CD4-positive, alpha-beta T cell (primary cell): ENCODE data around the gene OR13C5. TPM values are rescaled to one million over a fixed set of nuclear protein-coding genes. Genes with fewer than 3 reads are reported as not detected.

ENCODE experiments used
- ATAC-seq: fragments of 200-7000 bp; cut with Tn5 transposase; one replicate; pipeline ENCODE4 v1.10.0; 2022; ENCODE audit warnings: mild to moderate bottlenecking; ENCODE audit not compliant: poor library complexity
- CTCF ChIA-PET: fragments of 350-600 bp; sonication (Branson Sonifier 250); formaldehyde crosslinking; loops from one replicate; lab custom pipeline; 2021; ENCODE audit warnings: antibody characterized with exemption, inconsistent platforms; lab: Charles Lee
- POLR2A ChIA-PET: fragments of 350-600 bp; sonication (Branson Sonifier 250); formaldehyde crosslinking; loops from one replicate; lab custom pipeline; 2021; ENCODE audit warnings: antibody characterized with exemption, inconsistent platforms; lab: Charles Lee
- DNase-seq, 14 experiments: peaks; one replicate each; pipeline ENCODE4 v3.0.0-alpha.2; 2013 to 2020; ENCODE audit warnings: mixed read lengths in 2 of 14
- H3K27ac ChIP-seq, 2 donors: one replicate each; pipeline versions ENCODE4 v1.5.1 to v1.7.0; 2013; ENCODE audit warnings: low read length in 2 of 2, low read depth in 1 of 2, mild to moderate bottlenecking in 1 of 2
- H3K27me3 ChIP-seq, 2 experiments: 1 replicate in 1 of 2; 2 replicates in 1 of 2; pipeline versions ENCODE4 v1.6.1 to v1.7.0; 2013; ENCODE audit warnings: low read length in 2 of 2, control low read depth in 1 of 2, mild to moderate bottlenecking in 1 of 2, moderate library complexity in 1 of 2; ENCODE audit not compliant: insufficient read depth in 2 of 2, control insufficient read depth in 1 of 2
- H3K36me3 ChIP-seq: one replicate; pipeline ENCODE4 v1.6.1; 2013; ENCODE audit warnings: low read length, control low read depth; ENCODE audit not compliant: insufficient read depth
- H3K4me1 ChIP-seq: one replicate; pipeline ENCODE4 v1.6.1; 2013; ENCODE audit warnings: low read length, control low read depth; ENCODE audit not compliant: insufficient read depth
- H3K4me3 ChIP-seq: one replicate; pipeline ENCODE4 v1.5.1; 2013; ENCODE audit warnings: mild to moderate bottlenecking, low read length, moderate library complexity
- H3K9me3 ChIP-seq, 2 experiments: 1 replicate in 1 of 2; 2 replicates in 1 of 2; pipeline versions ENCODE4 v1.6.1 to v1.7.0; 2013; ENCODE audit warnings: low read length in 2 of 2, mild to moderate bottlenecking in 2 of 2, control low read depth in 1 of 2, moderate library complexity in 1 of 2; ENCODE audit not compliant: control insufficient read depth in 1 of 2, insufficient read depth in 1 of 2
- H3K27ac Mint-ChIP-seq: one replicate; pipeline ENCODE4 v1.8.0; 2020; ENCODE audit warnings: mixed read lengths
- H3K27me3 Mint-ChIP-seq: one replicate; pipeline ENCODE4 v1.8.0; 2021; ENCODE audit warnings: mixed read lengths
- H3K36me3 Mint-ChIP-seq: one replicate; pipeline ENCODE4 v1.8.0; 2021; ENCODE audit warnings: low read depth, mixed read lengths
- H3K4me1 Mint-ChIP-seq: one replicate; pipeline ENCODE4 v1.8.0; 2021; ENCODE audit warnings: low read depth, mixed read lengths
- H3K4me3 Mint-ChIP-seq: one replicate; pipeline ENCODE4 v1.8.0; 2020; ENCODE audit warnings: mild to moderate bottlenecking, mixed read lengths
- H3K9me3 Mint-ChIP-seq: one replicate; pipeline ENCODE4 v1.8.0; 2020; ENCODE audit warnings: mixed read lengths
- CTCF ChIP-seq: fragments of 200-600 bp; IDR thresholded peaks from one replicate; pipeline ENCODE4 v1.8.0; 2022; ENCODE audit warnings: antibody characterized with exemption, mild to moderate bottlenecking
- intact Hi-C, 2 experiments: fragments of 100-400 bp; cut with DNase I in 1 of 2; cut with micrococcal nuclease in 1 of 2; formaldehyde crosslinking; loops; one replicate each; pipeline versions ENCODE4 v1.15.1 to v1.9.0; 2023 to 2025; cut with DNase I, micrococcal nuclease
- total RNA-seq, 174 experiments: library from RNA in 2 of 174; stranded (reverse) in 2 of 174; gene quantifications; one replicate each; pipeline ENCODE4 v1.2.3 and lab custom pipeline; 2021 to 2026

OR13C5 gene
- total RNA-seq, 2 experiments from 2014 or later: not detected

- CTCF ChIA-PET: no interaction called here
- TF ChIP-seq CTCF: no peak
Measured at GRCh38 chr9:104568868-104569267, 30.3 kb downstream of the OR13C5 start, which contains the start of gene OR13C8. OR13C8 (plus strand) TSS chr9:104569168; CDS start chr9:104569168, 0 bp downstream.

GRCh38 chr9:104564358-104564757 is 34.9 kb downstream of the OR13C5 start:
- Histone ChIP-seq H3K4me3 (no peak overlapping the region), H3K4me1 (no peaks in the 10 kb centered on the region), H3K9me3 (peaks cover 0 to 5% of the 10 kb centered on the region in 2 experiments), H3K36me3 (no peaks in the 10 kb centered on the region), H3K27me3 (no peaks in the 10 kb centered on the region), H3K27ac (no peak overlapping the region)
- ChIA-PET CTCF (no interaction called here), POLR2A (no interaction called here)
- intact Hi-C loops: no loop called here
- Mint-ChIP-seq H3K4me3 (no peak overlapping the region), H3K9me3 (peaks cover 2% of the 10 kb centered on the region), H3K27ac (no peak overlapping the region), H3K4me1 (no peaks in the 10 kb centered on the region), H3K36me3 (no peaks in the 10 kb centered on the region), H3K27me3 (no peaks in the 10 kb centered on the region)
- no peak for DNase-seq
- ATAC-seq: no peak
- TF ChIP-seq CTCF: no peak

More at GRCh38 chr9:104568868-104569267, 30.3 kb downstream of the OR13C5 start, which contains the start of gene OR13C8:
- H3K27me3 Mint-ChIP-seq: no peaks in the 10 kb centered on the region
- no peaks in the 10 kb centered on the region for H3K36me3 ChIP-seq
- no peaks in the 10 kb centered on the region for H3K4me1 ChIP-seq
- no peaks in the 10 kb centered on the region for H3K27me3 ChIP-seq
- no peak within 1 kb of the TSS for H3K27ac Mint-ChIP-seq
- POLR2A ChIA-PET: no interaction called here
- intact Hi-C loops: no loop called here
- ATAC-seq: no peak
- DNase-seq: no peak
- peaks cover 16% of the 10 kb centered on the region for H3K9me3 Mint-ChIP-seq
- H3K27ac ChIP-seq: no peak within 1 kb of the TSS
- no peak within 1 kb of the TSS for H3K4me3 Mint-ChIP-seq
- H3K4me3 ChIP-seq: no peak within 1 kb of the TSS
- H3K4me1 Mint-ChIP-seq: no peaks in the 10 kb centered on the region
- H3K9me3 ChIP-seq: peaks cover 3 to 5% of the 10 kb centered on the region in 2 experiments
- no peaks in the 10 kb centered on the region for H3K36me3 Mint-ChIP-seq

- H3K27me3 Mint-ChIP-seq: no peaks in the 10 kb centered on the region
- TF ChIP-seq CTCF: no peak
- H3K27ac Mint-ChIP-seq: no peak overlapping the region
- no peaks in the 10 kb centered on the region for H3K27me3 ChIP-seq
- ChIA-PET POLR2A (no interaction called here), CTCF (no interaction called here)
- H3K4me1 ChIP-seq: no peaks in the 10 kb centered on the region
- no peaks in the 10 kb centered on the region for H3K36me3 ChIP-seq
- H3K9me3 ChIP-seq: peaks cover 0 to 8% of the 10 kb centered on the region in 2 experiments
- H3K4me3 ChIP-seq: no peak overlapping the region
- ATAC-seq (no peak), DNase-seq (no peak)
- H3K27ac ChIP-seq: no peak overlapping the region
- intact Hi-C loops: no loop called here
- no peak overlapping the region for H3K4me3 Mint-ChIP-seq
- H3K4me1 Mint-ChIP-seq: no peaks in the 10 kb centered on the region
- no peaks in the 10 kb centered on the region for H3K36me3 Mint-ChIP-seq
- peaks cover 2% of the 10 kb centered on the region for H3K9me3 Mint-ChIP-seq
Measured at GRCh38 chr9:104556830-104557634, 42.2 kb downstream of the OR13C5 start.
